ENCODE data around the gene IDNK.

IDNK gene

DNA sequence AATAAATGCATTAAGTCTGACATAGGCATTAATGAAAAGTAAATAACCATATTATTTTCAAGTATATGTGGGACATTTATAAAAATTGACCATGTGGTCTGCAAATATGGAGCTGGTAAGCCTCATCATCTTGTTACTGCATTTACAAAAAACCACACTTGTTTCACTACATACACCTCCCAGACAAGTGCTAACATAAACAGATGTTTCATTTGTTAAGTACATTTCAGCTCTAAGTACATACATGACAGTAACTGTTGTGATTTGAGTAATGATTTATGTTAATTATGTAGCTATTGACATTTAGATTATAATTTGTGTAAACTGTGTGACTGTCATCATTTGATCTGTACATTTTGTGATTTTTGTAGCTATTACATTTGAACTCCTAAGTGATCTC lies 13.9 kb downstream of the IDNK start:
- no peak for DNase-seq

DNA sequence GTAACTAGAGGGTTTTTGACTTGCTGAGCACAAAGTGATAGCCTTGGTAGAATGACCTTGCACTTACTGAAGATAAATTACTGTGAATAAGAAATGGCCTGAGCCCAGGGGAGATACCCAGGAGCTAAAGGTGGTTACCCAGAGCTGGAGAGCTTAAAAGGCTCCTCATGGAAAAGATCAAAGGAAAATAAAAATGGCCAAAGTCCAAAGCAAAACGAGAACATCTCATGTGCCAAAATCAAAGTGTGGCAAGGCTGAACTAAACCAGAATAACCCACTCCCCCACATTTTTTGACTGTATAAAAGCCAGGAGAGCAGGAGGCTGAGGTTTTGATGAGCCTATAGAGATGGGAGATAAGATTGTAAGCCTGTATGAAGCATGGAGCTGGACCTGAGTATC lies 14.4 kb downstream of the IDNK start:
- no peak for DNase-seq

DNA sequence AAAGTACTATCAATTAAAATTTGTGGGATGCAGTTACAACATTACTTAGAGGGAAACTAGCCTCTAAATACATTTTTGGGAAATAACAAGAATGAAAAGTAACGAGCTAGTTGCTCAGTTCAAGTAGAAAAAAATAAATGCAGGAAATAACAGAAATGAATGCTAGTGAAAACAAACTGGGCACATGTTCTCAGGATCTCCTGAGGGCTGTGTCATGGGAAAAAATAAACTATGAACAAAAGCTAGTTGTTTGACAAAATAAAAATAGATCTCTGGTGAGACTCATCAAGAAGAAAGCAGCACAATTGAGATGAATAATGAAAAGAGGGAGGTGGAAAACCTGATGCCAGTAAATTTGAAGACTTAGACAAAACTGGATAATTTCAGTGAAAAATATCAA lies 16.3 kb downstream of the IDNK start:
- no peak for DNase-seq

DNA sequence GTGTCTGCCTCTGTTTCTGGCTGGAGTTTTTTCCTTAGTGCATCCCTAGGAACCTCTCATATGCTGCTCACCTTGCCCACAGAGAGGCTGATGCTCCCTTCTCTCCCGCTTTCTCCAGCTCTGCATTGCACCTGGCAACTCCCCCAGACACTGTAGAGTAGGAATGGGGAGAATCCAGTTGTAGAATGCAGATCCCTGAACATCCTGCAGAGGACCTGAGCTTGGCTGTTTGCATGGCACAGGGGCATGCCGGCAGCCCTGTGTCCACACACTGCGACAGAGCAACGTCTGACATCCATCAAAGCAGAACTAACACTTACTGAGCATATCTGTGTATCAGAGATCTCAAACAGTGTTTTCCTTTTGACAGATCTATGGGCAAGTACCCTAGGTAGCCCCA lies 19.9 kb downstream of the IDNK start:
- DNase-seq = no peak

DNA sequence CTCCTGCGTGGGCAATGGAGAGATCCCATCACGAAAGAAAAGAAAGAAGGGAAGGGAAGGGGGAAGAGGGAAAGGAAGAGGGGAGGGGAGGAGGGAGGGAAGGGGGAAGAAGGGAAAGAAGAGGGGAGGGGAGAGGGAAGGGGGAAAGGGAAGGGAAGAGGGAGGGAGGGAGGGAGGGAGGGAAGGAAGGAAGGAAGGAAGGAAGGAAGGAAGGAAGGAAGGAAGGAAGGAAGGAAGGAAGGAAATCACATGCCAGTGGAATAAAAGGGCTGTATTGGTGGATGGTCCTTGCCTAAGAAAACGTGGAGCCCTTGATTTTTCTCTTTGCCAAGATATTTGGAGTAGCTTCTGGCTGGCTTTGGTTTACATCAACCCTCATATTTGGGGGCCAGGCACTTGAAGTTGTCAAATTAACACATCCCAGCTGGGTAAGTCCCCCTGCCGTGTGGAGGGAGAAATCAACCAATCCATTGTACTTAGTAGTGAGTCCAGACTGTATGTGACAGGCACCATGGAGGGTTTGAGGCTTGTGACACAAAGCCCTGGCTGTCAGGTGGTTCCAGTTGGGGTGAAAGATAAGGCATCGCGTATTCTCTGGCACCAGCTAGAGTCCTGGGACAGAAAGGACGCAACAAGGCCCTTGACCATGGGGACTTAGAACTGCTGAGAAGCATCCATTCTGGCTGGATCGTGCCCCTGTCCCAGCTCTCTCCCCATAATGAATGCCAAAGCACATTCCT lies 23.7 kb downstream of the IDNK start:
- no peak for DNase-seq

DNA sequence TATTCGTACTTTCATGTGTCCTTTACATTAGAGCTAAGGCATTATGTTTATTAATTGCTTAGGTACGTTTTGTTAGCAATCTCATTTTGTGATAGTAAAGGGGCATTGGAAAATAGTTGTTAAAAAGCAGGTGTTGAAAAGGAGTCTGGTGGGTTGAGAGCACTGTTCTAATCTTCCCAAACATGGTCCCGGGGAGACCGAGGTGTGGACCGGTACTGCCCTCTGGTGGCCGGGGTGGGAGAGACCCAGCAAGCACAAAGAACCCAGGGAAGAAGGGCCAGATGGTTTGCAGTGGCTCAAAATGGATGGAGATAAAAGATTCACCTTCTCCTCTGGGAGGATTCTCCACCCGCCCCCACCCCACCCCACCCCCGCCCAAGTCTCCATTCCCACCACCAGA lies 26.1 kb downstream of the IDNK start:
- DNase-seq = peak; percentile 73

DNA sequence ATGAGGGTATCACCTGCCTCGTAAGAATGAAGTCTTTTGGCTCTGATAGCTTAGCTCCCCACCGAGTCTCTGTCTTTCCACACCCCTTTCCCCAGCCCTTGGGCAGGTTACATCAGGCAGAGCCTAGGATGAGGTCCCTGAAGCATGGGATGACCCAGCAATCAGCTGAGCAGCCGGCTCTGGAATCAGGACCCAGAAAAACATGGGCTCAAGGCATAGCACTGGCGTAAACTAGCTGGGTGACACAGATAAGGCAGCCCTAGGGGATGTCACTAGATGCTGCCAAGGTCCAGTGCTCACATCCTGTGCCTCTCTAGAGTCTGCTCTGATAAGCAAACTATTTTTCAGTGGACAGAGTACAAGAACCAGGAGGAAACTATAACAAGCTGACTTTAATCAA lies 26.6 kb downstream of the IDNK start:
- DNase-seq = no peak

DNA sequence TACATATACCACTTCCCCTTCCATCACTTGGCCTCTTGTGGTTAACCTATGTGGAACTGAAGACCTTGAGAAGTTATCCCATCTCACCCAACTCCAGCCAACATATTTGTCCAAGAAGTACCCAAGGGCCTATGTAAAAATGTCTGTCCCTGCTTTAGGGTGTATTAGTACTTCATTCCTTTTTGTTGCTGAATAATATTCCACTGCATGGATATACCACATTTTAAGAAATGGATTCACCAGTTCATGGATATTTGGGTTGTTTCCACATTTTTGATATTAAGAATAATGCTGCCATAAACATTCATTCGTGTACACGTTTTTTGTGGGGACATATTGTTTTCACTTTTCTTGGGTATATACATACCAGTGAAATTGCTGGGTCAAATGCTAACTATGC lies 28.6 kb downstream of the IDNK start:
- no peak for DNase-seq

DNA sequence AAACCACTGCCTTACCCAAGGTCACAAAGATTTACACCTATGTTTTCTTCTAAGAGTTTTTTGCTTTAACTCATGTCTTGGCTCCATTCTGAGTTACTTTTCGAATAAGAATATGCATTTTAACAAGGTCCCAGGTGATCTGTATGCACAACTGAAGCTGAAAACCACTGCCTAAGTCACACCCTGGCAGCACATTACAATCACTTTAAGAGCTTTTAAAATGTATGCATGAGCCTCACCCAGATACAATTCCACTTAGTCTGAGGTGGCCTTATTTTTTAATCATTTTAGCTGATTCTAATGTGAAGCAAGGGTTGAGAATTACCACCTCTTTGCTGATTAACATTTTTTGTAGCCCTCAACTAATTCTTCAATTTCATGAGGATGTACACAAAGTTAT lies 29.5 kb downstream of the IDNK start:
- no peak for DNase-seq

DNA sequence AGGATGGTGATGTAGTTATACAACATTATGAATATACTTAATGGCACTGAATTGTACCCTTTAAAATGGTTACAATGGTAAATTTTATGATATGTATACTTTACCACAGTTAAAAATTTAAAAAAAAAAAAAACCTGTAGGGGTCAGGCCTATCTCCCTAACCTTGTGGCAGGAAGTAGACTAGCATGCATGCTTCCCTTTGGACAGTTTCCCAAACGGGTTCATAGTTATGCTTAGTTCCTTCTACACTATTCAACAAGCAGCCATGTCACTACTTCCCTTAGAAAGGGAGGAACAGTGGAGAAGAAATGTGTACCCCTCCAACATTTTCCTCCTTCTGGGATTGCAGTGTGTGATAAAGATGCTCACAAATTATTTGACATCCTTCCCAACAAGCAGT lies 32.5 kb downstream of the IDNK start:
- no peak for DNase-seq

DNA sequence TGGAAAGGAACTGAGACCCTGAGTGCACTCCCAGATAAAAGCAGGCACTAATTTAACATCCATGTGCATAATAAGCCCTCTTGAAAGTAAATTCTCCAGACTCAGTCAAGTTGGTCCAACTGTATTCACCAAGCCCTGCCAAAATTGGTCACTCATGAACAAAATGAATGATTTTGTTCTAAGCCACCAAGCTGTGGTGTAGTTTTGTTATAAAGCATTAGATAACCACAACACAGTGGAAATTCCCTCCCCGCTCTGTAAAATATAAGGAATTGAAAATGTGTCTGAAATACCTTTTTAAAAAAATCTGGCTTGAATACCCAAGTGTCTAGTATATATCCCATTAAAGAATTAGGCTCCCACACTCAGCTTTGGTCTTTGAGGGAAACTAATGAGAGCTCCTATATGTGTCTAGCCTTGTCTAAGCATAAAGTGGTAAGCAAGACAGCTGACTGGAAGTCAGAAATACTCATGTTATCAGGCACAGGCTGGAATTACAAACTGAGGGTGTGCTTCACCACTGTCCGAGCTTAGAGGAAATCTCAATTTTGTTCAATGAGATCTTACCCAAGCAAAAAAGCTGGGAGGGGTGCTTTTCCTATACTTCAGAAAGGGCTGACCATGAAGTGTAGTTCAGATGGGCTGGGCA lies 33.2 kb downstream of the IDNK start:
- no peak for DNase-seq

DNA sequence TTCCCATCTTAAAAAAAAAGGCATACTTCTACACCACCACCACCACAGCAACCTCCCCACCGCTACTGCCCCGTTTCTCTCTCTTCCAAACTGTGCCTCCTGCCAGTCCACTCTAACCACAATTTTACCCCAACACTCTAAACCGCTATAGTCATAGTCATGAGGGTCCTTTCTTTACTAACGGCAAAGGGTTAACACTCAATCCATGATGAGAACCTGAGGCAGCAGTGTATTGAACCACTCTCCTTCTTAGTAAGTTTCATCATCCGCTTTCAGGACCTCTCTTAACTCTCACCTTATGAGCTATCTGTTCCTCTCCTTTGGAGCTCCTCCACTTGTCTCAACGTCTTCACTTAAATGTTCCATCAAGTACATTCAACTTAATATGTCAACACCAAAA lies 34.0 kb downstream of the IDNK start:
- DNase-seq = no peak

DNA sequence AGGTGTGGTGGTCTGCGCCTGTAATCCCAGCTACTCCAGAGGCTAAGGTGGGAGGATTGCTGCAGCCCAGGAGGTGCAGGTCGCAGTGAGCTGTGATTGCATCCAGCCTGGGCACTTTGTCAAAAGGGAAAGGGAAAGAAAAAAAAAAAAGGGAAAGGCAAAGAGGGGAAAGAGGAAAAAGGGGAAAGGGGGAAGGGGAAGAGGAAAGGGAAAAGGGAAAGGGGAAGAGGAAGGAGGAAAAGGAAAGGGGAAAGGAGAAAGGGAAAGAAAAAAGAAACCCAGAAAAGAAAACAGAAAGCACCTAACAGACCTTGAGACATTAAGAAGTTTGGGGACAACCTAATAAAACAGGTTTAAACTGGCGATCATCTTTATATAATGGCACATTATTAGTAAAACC lies 40.0 kb downstream of the IDNK start:
- DNase-seq = no peak

DNA sequence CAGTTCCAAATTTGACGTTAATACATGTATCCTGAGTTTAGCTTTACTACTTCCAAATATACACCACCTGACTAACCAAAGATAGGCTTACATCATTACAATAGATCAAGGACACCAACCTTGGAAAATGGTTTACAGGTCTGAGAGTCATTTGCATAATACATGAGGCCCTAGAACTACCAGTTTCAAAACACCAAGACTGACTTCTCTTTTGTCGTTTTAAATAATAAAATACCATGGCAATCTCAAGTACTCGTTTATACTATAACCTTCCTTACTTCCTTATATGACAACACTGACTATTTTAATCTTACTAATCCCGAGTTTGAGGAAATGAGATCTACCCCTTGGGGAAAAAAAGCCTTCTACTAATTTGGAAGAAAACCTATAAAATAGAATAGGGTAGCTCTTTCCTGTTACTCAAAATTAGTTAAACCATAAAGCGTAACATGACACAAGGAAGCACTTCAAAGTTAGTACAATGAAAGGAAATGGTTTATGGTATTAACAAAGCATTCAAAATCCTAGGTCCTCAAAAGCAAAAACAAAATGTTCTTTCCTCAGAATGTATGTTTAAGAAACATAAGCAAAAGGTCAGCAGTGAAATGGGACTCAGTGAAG lies 42.7 kb downstream of the IDNK start:
- DNase-seq = no peak

DNA sequence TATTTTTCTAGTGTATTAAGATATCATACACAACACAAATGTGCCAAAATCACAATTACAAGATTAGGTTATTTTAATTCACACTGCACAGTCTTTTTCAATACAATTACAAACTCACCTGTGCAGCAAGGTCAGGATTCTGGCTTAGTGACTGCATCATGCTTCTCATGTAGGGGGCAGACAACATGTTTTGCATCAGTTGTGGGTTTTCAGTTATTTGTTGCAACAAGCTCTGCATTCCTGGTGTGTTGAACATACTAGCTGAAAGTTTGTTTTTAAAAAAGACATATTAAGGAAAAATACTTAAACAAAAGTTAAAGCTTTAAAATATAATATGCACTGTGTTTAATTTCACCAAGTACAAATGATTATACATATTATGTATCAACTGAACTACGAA lies 46.1 kb downstream of the IDNK start:
- no peak for DNase-seq

DNA sequence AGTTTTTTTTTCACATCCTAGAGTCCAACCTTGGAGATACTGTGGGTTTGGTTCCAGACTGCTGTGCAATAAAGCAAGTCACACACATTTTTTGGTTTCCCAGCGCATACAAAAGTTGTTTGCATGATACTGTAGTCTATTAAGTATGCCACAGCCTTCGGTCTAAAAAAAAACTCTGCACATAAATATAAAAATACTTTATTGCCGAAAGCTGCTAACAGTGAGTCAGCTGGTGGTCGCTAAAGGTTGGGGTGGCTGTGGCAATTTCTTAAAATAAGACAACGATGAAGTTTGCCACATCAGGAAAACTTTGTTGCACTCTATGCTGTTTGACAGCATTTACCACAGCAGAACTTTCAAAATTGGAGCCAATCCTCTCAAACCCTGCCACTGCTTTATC lies 47.4 kb downstream of the IDNK start:
- no peak for DNase-seq

DNA sequence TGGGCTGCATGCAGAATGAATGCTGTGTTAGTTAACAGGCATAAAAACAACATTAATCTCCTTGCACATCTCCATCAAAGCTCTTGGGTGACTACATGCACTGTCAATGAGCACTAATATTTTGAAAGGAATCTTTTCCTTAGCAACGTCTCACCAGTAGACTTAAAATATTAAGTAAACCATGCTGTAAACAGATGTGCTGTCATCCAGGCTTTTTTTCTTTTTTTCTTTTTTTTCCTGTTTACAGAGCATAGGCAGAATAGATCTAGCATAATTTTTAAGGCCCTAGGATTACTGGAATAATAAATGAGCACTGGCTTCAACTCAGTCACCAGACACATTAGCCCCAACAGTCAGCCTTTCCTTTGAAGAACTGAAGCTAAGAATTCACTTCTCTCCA lies 48.5 kb downstream of the IDNK start:
- DNase-seq = no peak

DNA sequence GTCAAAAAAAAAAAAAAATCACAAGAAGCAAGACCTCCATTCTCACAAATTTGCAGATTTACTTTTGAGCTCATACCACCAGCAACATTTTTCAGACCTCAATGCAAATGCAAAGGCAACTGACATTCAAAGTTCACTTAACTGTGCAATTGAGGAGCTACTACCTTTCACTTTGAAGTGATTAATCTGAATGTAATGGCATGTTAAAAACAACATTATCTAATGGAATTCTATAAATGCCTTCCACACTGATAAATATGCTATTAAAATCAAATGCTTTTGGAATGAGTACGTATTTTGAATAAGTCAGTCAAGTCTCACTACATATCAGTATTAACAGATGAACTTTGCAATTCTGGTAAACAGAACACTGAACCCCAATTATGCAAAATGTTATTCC lies 52.5 kb downstream of the IDNK start:
- no peak for DNase-seq

DNA sequence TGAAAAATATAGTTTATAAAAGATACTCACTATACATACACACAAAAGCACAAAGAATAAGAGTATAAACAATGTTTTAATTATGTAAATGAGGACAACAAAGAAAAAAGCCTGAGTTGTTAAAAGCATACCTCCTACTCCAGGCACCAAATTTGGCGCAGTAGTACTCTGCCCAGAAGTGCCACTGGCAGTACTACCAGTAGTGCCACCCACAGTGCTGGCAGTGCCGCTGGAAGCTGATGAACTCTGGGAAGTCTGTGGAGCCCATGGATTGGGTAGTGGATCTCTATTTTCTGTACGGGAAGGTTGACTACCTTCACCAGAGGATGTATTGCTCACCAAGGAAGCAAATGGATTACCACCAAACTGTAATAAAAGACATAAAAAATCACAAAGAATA lies 54.7 kb downstream of the IDNK start:
- DNase-seq = no peak

DNA sequence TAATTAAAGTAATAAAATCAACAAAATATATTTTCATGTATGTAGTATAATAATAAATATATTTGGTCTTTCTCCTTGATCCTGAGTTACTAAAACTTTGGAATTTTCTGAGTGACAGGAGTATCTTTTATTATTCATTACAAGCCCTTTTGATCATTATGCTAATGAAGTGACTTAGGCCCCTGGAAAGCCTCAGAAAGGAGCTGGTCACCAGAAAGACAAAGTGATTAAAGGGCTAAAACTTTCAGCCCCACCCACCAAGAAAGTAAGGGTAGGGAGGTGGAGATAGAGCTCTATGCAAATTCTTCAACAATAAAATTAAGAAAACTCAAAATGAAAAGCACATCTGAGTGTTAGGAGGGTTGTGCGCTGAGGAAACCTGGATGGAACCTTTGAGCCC lies 57.3 kb downstream of the IDNK start:
- no peak for DNase-seq

DNA sequence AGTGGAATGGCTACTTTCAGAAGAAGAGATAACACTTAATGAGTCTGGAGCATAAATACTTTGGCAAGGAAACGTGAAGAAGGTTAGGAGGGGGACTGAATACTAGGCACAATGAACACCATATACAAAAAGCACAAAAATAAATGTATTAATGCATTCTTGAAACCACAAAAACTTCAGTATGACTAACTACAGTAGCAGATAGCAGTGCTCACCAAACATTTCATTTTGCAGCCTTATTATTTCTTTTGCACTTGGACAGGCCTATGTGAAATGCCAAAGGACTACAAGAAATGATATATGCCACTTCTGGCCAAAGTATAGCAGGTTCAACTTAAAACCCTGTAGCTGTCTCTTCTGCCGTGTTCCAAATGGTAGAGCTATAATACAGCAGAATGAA lies 58.5 kb downstream of the IDNK start:
- DNase-seq = no peak

DNA sequence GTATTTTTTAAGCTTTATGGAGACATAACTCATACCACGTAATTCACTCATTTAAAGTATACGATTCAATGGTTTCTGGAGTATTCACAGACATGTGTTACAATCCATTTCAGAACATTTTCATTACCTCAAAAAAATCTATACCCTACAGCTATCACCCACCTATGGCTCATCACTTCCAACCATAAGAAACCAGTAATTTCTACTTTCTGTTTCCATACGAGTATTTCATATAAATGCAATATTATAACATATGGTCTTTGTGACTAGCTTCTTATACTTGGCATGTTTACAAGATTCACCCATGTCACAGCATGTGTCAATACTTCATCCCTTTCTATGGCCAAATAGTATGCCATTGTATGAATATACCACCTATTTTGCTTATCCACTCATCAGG lies 66.0 kb downstream of the IDNK start:
- no peak for DNase-seq

DNA sequence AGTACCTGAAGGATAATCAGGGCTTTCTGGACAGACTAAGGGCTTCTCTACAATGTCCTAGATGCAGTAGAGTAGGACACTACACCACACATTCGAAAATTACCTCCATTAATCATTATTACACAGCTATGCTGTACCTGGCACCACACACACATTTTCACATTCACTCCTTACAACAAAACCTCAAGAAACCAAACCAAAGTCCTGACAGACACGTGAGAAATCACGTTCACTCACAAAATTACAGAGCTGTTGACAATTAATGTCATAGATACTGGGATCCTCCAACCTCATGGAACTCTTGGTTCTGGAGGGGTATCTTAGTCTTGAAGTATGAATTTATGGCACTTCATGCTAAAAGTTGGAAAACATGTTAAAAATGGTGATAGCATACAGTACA lies 68.5 kb downstream of the IDNK start:
- no peak for DNase-seq
